ENCODE results near the gene BTBD17. TPM values are rescaled to one million over a fixed set of nuclear protein-coding genes. Genes with fewer than 3 reads are reported as not detected.

Gene BTBD17
- total RNA-seq, 1 experiment from 2014 or later, result not detected

- Histone ChIP-seq H4K20me1 (ENCODE audit: insufficient read depth) (no peaks in the 10 kb centered on the region), H3K4me3 (replicated peaks in 1 of 2; ENCODE audit: low read depth in 1 of 2, low read length in 2 of 2) (no peak overlapping the region), H3K79me2 (ENCODE audit: insufficient read depth, low read length) (no peaks in the 10 kb centered on the region), H2AFZ (ENCODE audit: low read depth, low read length, poor library complexity, severe bottlenecking) (no peak overlapping the region), H3K4me1 (ENCODE audit: control insufficient read depth in 1 of 2, insufficient read depth in 2 of 2, low read length in 2 of 2) (no peaks in the 10 kb centered on the region), H3K9me2 (ENCODE audit: insufficient read depth) (no peaks in the 10 kb centered on the region), H3K27me3 (ENCODE audit: insufficient read depth, low read length) (no peaks in the 10 kb centered on the region; the same call in 1 of the 2 replicates), H3K27ac (ENCODE audit: low read depth, low read length) (no peak overlapping the region), H3K4me2 (ENCODE audit: low read length) (no peak overlapping the region), H3K36me3 (ENCODE audit: control insufficient read depth in 1 of 2, insufficient read depth in 2 of 2, low read length in 2 of 2) (no peaks in the 10 kb centered on the region), H3K9ac (ENCODE audit: low read length) (no peak overlapping the region), H3K9me3 (ENCODE audit: control insufficient read depth in 1 of 2, insufficient read depth in 1 of 2, low read depth in 1 of 2, low read length in 2 of 2) (no peaks in the 10 kb centered on the region)
- CTCF ChIA-PET, result no interaction called here
- ATAC-seq, result no peak
- no TSS peak for BruUV-seq (replicated peaks)
- intact Hi-C loops (cut with micrococcal nuclease), result no loop called here
- TF ChIP-seq CEBPB (IDR thresholded peaks at IDR 0.05; ENCODE audit: low read depth) (no peak), SP1 (IDR thresholded peaks at IDR 0.05; ENCODE audit: low read depth) (no peak), ZBTB33 (IDR thresholded peaks at IDR 0.05; ENCODE audit: extremely low read depth, insufficient replicate concordance, low read length) (no peak), YY1 (IDR thresholded peaks at IDR 0.05; ENCODE audit: extremely low read depth, insufficient replicate concordance, low read depth, low read length) (no peak), SRF (IDR thresholded peaks at IDR 0.05; ENCODE audit: low read depth) (no peak), FOSL1 (IDR thresholded peaks at IDR 0.05; ENCODE audit: low read depth) (no peak), TCF7L2 (IDR thresholded peaks at IDR 0.05; ENCODE audit: borderline replicate concordance, extremely low read depth, insufficient read depth, insufficient read length) (no peak), ELF1 (IDR thresholded peaks at IDR 0.05; ENCODE audit: borderline replicate concordance, low read depth) (no peak), ATF3 (IDR thresholded peaks at IDR 0.05) (no peak), SIN3A (IDR thresholded peaks at IDR 0.05; ENCODE audit: low read depth) (no peak), CTCF (IDR thresholded peaks at IDR 0.05 in 2 of 3, conservative IDR thresholded peaks at IDR 0.05 in 1 of 3; ENCODE audit: borderline replicate concordance in 1 of 3, insufficient read depth in 1 of 3, low read depth in 2 of 3, low read length in 2 of 3) (no peak), ZFX (IDR thresholded peaks at IDR 0.05) (no peak), EZH2phosphoT487 (IDR thresholded peaks at IDR 0.05; ENCODE audit: borderline replicate concordance) (no peak), EZH2 (IDR thresholded peaks at IDR 0.05) (no peak), POLR2A (IDR thresholded peaks at IDR 0.05; ENCODE audit: borderline replicate concordance, extremely low read depth, insufficient read depth, insufficient read length) (no peak), REST (IDR thresholded peaks at IDR 0.05; ENCODE audit: low read depth) (no peak), POLR2AphosphoS5 (IDR thresholded peaks at IDR 0.05; ENCODE audit: low read depth, low read length) (no peak), CBX3 (IDR thresholded peaks at IDR 0.05; ENCODE audit: low read depth) (no peak), RAD21 (IDR thresholded peaks at IDR 0.05; ENCODE audit: low read depth) (no peak), EGR1 (IDR thresholded peaks at IDR 0.05; ENCODE audit: low read depth) (no peak)
- RAD21 ChIA-PET (ENCODE audit: low non-redundant PET in 1 of 2, low total read pairs in 2 of 2, uncharacterized antibody in 2 of 2, unreplicated experiment in 2 of 2), result no interaction called here
- POLR2A ChIA-PET, result no interaction called here
- no peak for DNase-seq (ENCODE audit: low read depth, low spot score)
These were observed 25.4 kb downstream of the BTBD17 start for GRCh38 chr17:74336307-74336706.

All from HCT116 (cell line).